Endothelial cell of umbilical vein (primary cell): ENCODE measurements around the gene VPS37C. TPM values are rescaled to one million over a fixed set of nuclear protein-coding genes. Genes with fewer than 3 reads are reported as not detected.

ENCODE experiments used
- BruUV-seq: library from RNA; stranded (reverse); fragments of 400-500 nt; replicated peaks from 2 replicates; lab custom pipeline; 2021; lab: Mats Ljungman, UMichigan
- CTCF ChIA-PET: fragments of 300-600, 350-600 bp; sonication (Branson Sonifier 250); formaldehyde crosslinking; loops from one replicate; lab custom pipeline; 2021; ENCODE audit warnings: antibody characterized with exemption, inconsistent platforms; lab: Charles Lee
- POLR2A ChIA-PET: fragments of 300-600, 350-600 bp; sonication (Branson Sonifier 250); formaldehyde crosslinking; loops from one replicate; lab custom pipeline; 2021; ENCODE audit warnings: antibody characterized with exemption, inconsistent platforms; lab: Charles Lee
- DNase-seq: peaks from one replicate; pipeline ENCODE4 v3.0.0-alpha.2; 2011; ENCODE audit warnings: low read depth, low spot score
- FAIRE-seq: peaks from 2 replicates; lab custom pipeline; 2011; peaks lifted over from hg19 to GRCh38; lab: Jason Lieb, UNC
- H2AFZ ChIP-seq: 2 replicates; pipeline ENCODE4 v1.6.0; 2012; ENCODE audit warnings: low read depth, low read length, control low read depth, inconsistent platforms
- H3K27ac ChIP-seq: 2 replicates; pipeline ENCODE4 v1.5.1; 2011; ENCODE audit warnings: low read depth, mild to moderate bottlenecking, control low read depth, low read length, moderate library complexity; ENCODE audit not compliant: insufficient read depth
- H3K27me3 ChIP-seq, 2 experiments: 2 replicates each; pipeline versions ENCODE4 v1.6.0 to v1.6.1; 2011; ENCODE audit warnings: low read length in 2 of 2, mixed read lengths in 1 of 2; ENCODE audit not compliant: control insufficient read depth in 2 of 2, insufficient read depth in 2 of 2
- H3K36me3 ChIP-seq, 2 experiments: 2 replicates in 1 of 2; 3 replicates in 1 of 2; pipeline ENCODE4 v1.5.1; 2011; ENCODE audit warnings: low read length in 2 of 2, mild to moderate bottlenecking in 1 of 2, moderate library complexity in 1 of 2; ENCODE audit not compliant: control insufficient read depth in 2 of 2, insufficient read depth in 2 of 2; ENCODE audit errors: extremely low read depth in 1 of 2
- H3K4me1 ChIP-seq: 3 replicates; pipeline ENCODE4 v1.5.1; 2011; ENCODE audit warnings: mild to moderate bottlenecking, low read length; ENCODE audit not compliant: control insufficient read depth, insufficient read depth; ENCODE audit errors: extremely low read depth
- H3K4me2 ChIP-seq: 2 replicates; pipeline ENCODE4 v1.6.1; 2011; ENCODE audit warnings: low read length, control low read depth, mixed read lengths; ENCODE audit not compliant: insufficient read depth
- H3K4me3 ChIP-seq, 3 experiments: fragments of 200-600 bp in 1 of 3; sonication (generic), shearing (Covaris generic) in 1 of 3; replicated peaks in 1 of 3; 2 replicates each; pipeline ENCODE4 v1.5.1; 2011 to 2016; ENCODE audit warnings: control low read depth in 3 of 3, low read length in 3 of 3, mild to moderate bottlenecking in 2 of 3, inconsistent platforms in 1 of 3, low read depth in 1 of 3, moderate library complexity in 1 of 3; ENCODE audit not compliant: insufficient read depth in 1 of 3
- H3K79me2 ChIP-seq: 2 replicates; pipeline ENCODE4 v1.6.0; 2012; ENCODE audit warnings: low read length, inconsistent platforms; ENCODE audit not compliant: control insufficient read depth, insufficient read depth
- H3K9ac ChIP-seq: replicated peaks from 2 replicates; pipeline ENCODE3; 2011; ENCODE audit warnings: low read length, control low read depth; ENCODE audit not compliant: insufficient read depth; ENCODE audit errors: extremely low read depth
- H3K9me1 ChIP-seq: replicated peaks from 3 replicates; pipeline ENCODE4 v1.6.0; 2011; ENCODE audit warnings: mild to moderate bottlenecking, low read length; ENCODE audit not compliant: control insufficient read depth, insufficient read depth; ENCODE audit errors: extremely low read depth
- H3K9me3 ChIP-seq: replicated peaks from 2 replicates; pipeline ENCODE4 v1.5.1; 2012; ENCODE audit warnings: low read length, inconsistent platforms; ENCODE audit not compliant: control insufficient read depth, insufficient read depth
- H4K20me1 ChIP-seq: replicated peaks from 2 replicates; pipeline ENCODE3; 2011; ENCODE audit warnings: mild to moderate bottlenecking, low read length; ENCODE audit not compliant: control insufficient read depth, insufficient read depth; ENCODE audit errors: extremely low read depth
- EZH2 ChIP-seq: IDR thresholded peaks from 2 replicates; pipeline ENCODE4 v1.6.1; 2012; ENCODE audit warnings: borderline replicate concordance, low read depth, mild to moderate bottlenecking, moderate library complexity, low read length, inconsistent platforms; ENCODE audit not compliant: severe bottlenecking
- FOS ChIP-seq: IDR thresholded peaks from 2 replicates; pipeline ENCODE4 v1.6.1; 2011; ENCODE audit warnings: mild to moderate bottlenecking, low read length, moderate library complexity, borderline replicate concordance; ENCODE audit not compliant: insufficient read depth
- GATA2 ChIP-seq: IDR thresholded peaks from 2 replicates; pipeline ENCODE4 v1.7.0; 2011; ENCODE audit warnings: low read depth, mild to moderate bottlenecking, moderate library complexity, mixed read lengths, low read length; ENCODE audit not compliant: insufficient read length, insufficient read depth
- JUN ChIP-seq: IDR thresholded peaks from 2 replicates; pipeline ENCODE4 v1.6.1; 2011; ENCODE audit warnings: borderline replicate concordance, low read depth; ENCODE audit not compliant: insufficient read length, insufficient read depth
- MYC ChIP-seq: IDR thresholded peaks from one replicate; pipeline ENCODE4 v1.6.1; 2011; ENCODE audit warnings: mild to moderate bottlenecking, low read depth, low read length
- POLR2AphosphoS5 ChIP-seq: IDR thresholded peaks from 2 replicates; pipeline ENCODE4 v1.6.1; 2012; ENCODE audit warnings: low read depth, mild to moderate bottlenecking, control low read depth, low read length, moderate library complexity; ENCODE audit not compliant: insufficient read depth
- dilution Hi-C: fragments of 300-500 bp; cut with MboI; formaldehyde crosslinking; loops from one replicate; pipeline ENCODE4 v1.15.0; 2019; ENCODE audit warnings: low sequenced_read_pairs; ENCODE audit not compliant: extremely low pct_ligation_motif_present
- intact Hi-C: fragments of 100-400 bp; cut with micrococcal nuclease; formaldehyde crosslinking; loops from one replicate; pipeline ENCODE4 v1.10.0; 2022
- polyA plus RNA-seq, 4 experiments: library from polyadenylated mRNA; depleted of rRNA in 3 of 4; stranded (reverse) in 3 of 4; unstranded in 1 of 4; fragments of >200 nt; gene quantifications; 2 replicates each; pipeline versions ENCODE4 v1.2.1 to v1.2.3, GENCODE V29; 2011 to 2012; ENCODE audit warnings: missing spikeins in 1 of 4
- total RNA-seq: library from RNA; stranded (reverse); gene quantifications from 2 replicates; pipeline ENCODE4 v1.2.3, GENCODE V29; 2021
- TF ChIP-seq, protein P1 (sequence below), 2 donors: IDR thresholded peaks; 1 replicate in 1 of 2; 2 replicates in 1 of 2; pipeline ENCODE4 v1.5.1; 2011; ENCODE audit warnings: low read length in 2 of 2, mild to moderate bottlenecking in 2 of 2, moderate library complexity in 2 of 2, control low read depth in 1 of 2, inconsistent platforms in 1 of 2, low read depth in 1 of 2; ENCODE audit not compliant: insufficient read depth in 1 of 2; ENCODE audit errors: extremely low read depth in 1 of 2

VPS37C gene
- total and polyA plus RNA-seq, 2 donors (not counting 3 experiments of a cell fraction or from before 2014, with no cell fraction given), result 17.7 to 23.4 TPM

DNA sequence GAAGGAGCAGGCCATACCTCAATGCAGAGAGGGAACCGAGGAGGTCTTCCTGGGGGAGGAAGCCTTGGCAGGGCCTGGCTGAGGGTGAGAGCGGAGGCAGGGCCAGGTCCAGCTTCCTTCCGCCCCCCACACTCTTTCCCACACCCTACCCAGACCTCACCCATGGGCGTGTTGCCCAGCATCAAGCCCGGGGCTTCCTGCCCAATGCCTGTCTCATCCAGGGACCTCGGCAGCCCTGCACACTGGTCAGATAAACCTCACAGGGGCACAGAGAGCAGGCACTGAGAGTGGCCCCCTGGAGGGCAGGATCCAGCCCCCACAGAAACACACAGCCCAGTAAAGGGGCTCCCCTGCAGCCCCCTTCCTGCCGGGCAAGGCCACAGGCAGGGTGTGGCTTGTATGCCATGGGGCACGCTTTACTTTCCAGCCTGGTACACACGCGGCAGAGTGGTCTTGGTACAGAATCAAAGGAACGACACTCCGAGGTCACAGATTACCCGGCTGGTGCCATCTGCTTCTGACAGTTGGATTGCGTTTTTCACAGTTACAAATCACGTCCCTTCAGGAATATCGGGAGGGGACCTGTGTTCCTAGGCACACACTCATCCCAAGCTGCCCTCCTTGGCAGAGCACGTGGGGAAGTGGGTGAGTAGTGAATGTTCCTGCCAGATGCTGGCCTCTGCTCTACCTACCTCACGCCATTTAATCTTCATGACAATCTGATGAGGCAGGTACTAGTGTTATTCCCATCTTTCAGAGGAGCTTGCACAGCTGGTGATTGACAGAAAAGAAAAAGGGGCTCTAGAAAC, 79.0 kb downstream of the VPS37C start:
- DNase-seq, result no peak
- CTCF ChIA-PET, result no interaction called here
- Histone ChIP-seq H3K9ac (no peak overlapping the region), H2AFZ (no peak overlapping the region), H3K27me3 (peaks cover 0 to under 1% of the 10 kb centered on the region in 2 experiments), H3K4me3 (no peak overlapping the region), H3K36me3 (no peaks in the 10 kb centered on the region), H3K9me3 (no peaks in the 10 kb centered on the region), H3K79me2 (no peaks in the 10 kb centered on the region), H3K27ac (no peak overlapping the region), H4K20me1 (no peaks in the 10 kb centered on the region), H3K4me1 (no peaks in the 10 kb centered on the region), H3K4me2 (no peak overlapping the region), H3K9me1 (no peaks in the 10 kb centered on the region)
- intact Hi-C loops, result no loop called here
- dilution Hi-C loops, result no loop called here
- FAIRE-seq, result no peak
- POLR2A ChIA-PET, result no interaction called here
- no peak for TF ChIP-seq JUN
- no peak for TF ChIP-seq GATA2
- TF ChIP-seq, protein P1, sequence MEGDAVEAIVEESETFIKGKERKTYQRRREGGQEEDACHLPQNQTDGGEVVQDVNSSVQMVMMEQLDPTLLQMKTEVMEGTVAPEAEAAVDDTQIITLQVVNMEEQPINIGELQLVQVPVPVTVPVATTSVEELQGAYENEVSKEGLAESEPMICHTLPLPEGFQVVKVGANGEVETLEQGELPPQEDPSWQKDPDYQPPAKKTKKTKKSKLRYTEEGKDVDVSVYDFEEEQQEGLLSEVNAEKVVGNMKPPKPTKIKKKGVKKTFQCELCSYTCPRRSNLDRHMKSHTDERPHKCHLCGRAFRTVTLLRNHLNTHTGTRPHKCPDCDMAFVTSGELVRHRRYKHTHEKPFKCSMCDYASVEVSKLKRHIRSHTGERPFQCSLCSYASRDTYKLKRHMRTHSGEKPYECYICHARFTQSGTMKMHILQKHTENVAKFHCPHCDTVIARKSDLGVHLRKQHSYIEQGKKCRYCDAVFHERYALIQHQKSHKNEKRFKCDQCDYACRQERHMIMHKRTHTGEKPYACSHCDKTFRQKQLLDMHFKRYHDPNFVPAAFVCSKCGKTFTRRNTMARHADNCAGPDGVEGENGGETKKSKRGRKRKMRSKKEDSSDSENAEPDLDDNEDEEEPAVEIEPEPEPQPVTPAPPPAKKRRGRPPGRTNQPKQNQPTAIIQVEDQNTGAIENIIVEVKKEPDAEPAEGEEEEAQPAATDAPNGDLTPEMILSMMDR (IDR thresholded peaks at IDR 0.05; ENCODE audit: extremely low read depth in 1 of 2, insufficient read depth in 1 of 2, low read depth in 1 of 2, low read length in 2 of 2), result no peak
- TF ChIP-seq POLR2AphosphoS5, result no peak
- TF ChIP-seq EZH2, result no peak
- no peak for TF ChIP-seq MYC
- TF ChIP-seq FOS, result no peak
- no TSS peak for BruUV-seq
